Stomach (tissue), 9 donors: Measurements from ENCODE around the gene UBAC2. TPM values are rescaled to one million over a fixed set of nuclear protein-coding genes. Genes with fewer than 3 reads are reported as not detected.

Experiments
- DNase-seq, 2 donors: peaks; one replicate each; pipeline versions ENCODE4 v3.0.0 to v3.0.0-alpha.2; 2013 to 2019
- H3K27ac ChIP-seq, 5 donors: fragments of 200-600 bp in 4 of 5; sonication (generic) in 4 of 5; one replicate each; pipeline ENCODE4 v1.5.1; 2013 to 2019; ENCODE audit warnings: mild to moderate bottlenecking in 1 of 5, moderate library complexity in 1 of 5
- H3K27me3 ChIP-seq, 3 donors: fragments of 200-600 bp; sonication (generic); one replicate each; pipeline ENCODE4 v1.5.1; 2017 to 2019; ENCODE audit warnings: mixed run types in 1 of 3
- H3K36me3 ChIP-seq, 4 donors: fragments of 200-600 bp; sonication (generic); 1 replicate in 3 of 4; 2 replicates in 1 of 4; pipeline ENCODE4 v1.5.1; 2016 to 2019
- H3K4me1 ChIP-seq, 4 donors: fragments of 200-600 bp; sonication (generic); one replicate each; pipeline ENCODE4 v1.5.1; 2016 to 2019
- H3K4me3 ChIP-seq, 4 donors: fragments of 200-600 bp; sonication (generic) in 3 of 4; one replicate each; pipeline ENCODE4 v1.5.1; 2016 to 2019; ENCODE audit warnings: mild to moderate bottlenecking in 1 of 4
- H3K9me3 ChIP-seq, 4 donors: fragments of 200-600 bp; sonication (generic); one replicate each; pipeline ENCODE4 v1.5.1; 2016 to 2019
- CTCF ChIP-seq, 7 experiments: fragments of 450-650 bp in 4 of 7; fragments of 200-600 bp in 3 of 7; sonication (generic) in 3 of 7; IDR thresholded peaks; one replicate each; pipeline ENCODE4 v1.5.1; 2016 to 2019; ENCODE audit warnings: antibody characterized with exemption in 7 of 7, control low read depth in 2 of 7, mild to moderate bottlenecking in 1 of 7
- EP300 ChIP-seq: sonication (generic); formaldehyde crosslinking; IDR thresholded peaks from one replicate; pipeline ENCODE4 v1.6.1; 2017; ENCODE audit warnings: antibody characterized with exemption
- POLR2A ChIP-seq, 4 donors: fragments of 450-650 bp; IDR thresholded peaks; one replicate each; pipeline ENCODE4 v1.6.1; 2016; ENCODE audit warnings: antibody characterized with exemption in 4 of 4, control low read depth in 2 of 4, mild to moderate bottlenecking in 1 of 4, moderate library complexity in 1 of 4
- POLR2AphosphoS5 ChIP-seq, 3 donors: sonication (generic); formaldehyde crosslinking; IDR thresholded peaks; one replicate each; pipeline ENCODE4 v1.6.1; 2016; ENCODE audit warnings: antibody characterized with exemption in 3 of 3
- WGBS, 5 donors: extraction: QIAGEN DNeasy Blood & Tissue Kit in 3 of 5; methylation state at CpG; one replicate each; pipeline versions ENCODE4 v1.1.5 to v1.1.7; 2013 to 2018; 5-methylcytosine and 5-hydroxymethylcytosine counted together
- intact Hi-C: fragments of 100-400 bp; cut with DNase I; formaldehyde crosslinking; loops from one replicate; pipeline ENCODE4 v1.15.1; 2023; ENCODE audit warnings: low total_unique reads
- polyA plus RNA-seq, 3 donors: library from polyadenylated mRNA; stranded (reverse); fragments of 200-250 nt; gene quantifications; one replicate each; pipeline ENCODE4 v1.2.3, GENCODE V29; 2013
- total RNA-seq, 5 donors: library from RNA; depleted of rRNA; stranded (reverse); fragments of >200 nt; gene quantifications; one replicate each; pipeline versions ENCODE4 v1.1.0 to v1.2.3, GENCODE V29; 2014 to 2016
- donor health status: healthy with polysubstance abuse.
- donor health status: Bipolar disorder and iron deficiency.
- donor health status: healthy.

UBAC2 gene
- total and polyA plus RNA-seq, 8 donors = 18.1 to 68.8 (median 40.1) TPM

- Histone ChIP-seq H3K9me3 (no peaks in the 10 kb centered on the region), H3K4me1 (peaks cover 0 to 43% (median 19%) of the 10 kb centered on the region in 4 donors), H3K4me3 (no peak overlapping the region), H3K27me3 (no peaks in the 10 kb centered on the region), H3K27ac (peak overlapping the region in 2 of 5 donors; percentile 9 to 65), H3K36me3 (no peaks in the 10 kb centered on the region)
- intact Hi-C loops = no loop called here
- DNase-seq = no peak
- TF ChIP-seq POLR2A (IDR thresholded peaks at IDR 0.05) (no peak), CTCF (IDR thresholded peaks at IDR 0.05) (no peak), POLR2AphosphoS5 (IDR thresholded peaks at IDR 0.05) (no peak), EP300 (no peak)
- WGBS, 5 donors = 88 to 95% (median 89%) methylated on average over 8 of the region's 8 CpGs
These were observed 102.2 kb downstream of the UBAC2 start for GRCh38 chr13:99302637-99303505.

GRCh38 chr13:99303863-99304521 is 103.3 kb downstream of the UBAC2 start:
- peak in 1 of 2 donors; percentile 30 for DNase-seq
- peak overlapping the region in 4 of 5 donors; percentile 18 to 76 (median 70) for H3K27ac ChIP-seq

GRCh38 chr13:99304541-99304940 is 103.9 kb downstream of the UBAC2 start:
- no peaks in the 10 kb centered on the region for H3K9me3 ChIP-seq
- H3K4me1 ChIP-seq = peaks cover 0 to 50% (median 24%) of the 10 kb centered on the region in 4 donors
- peak overlapping the region in 1 of 4 donors; percentile 27 for H3K4me3 ChIP-seq
- H3K27ac ChIP-seq = peak overlapping the region in 3 of 5 donors; percentile 65 to 76 (median 75)
- intact Hi-C loops = no loop called here
- H3K27me3 ChIP-seq = no peaks in the 10 kb centered on the region
- no peak for DNase-seq
- 76 to 85% (median 79%) methylated on average over 4 of the region's 4 CpGs for WGBS, 5 donors
- no peak for TF ChIP-seq CTCF (IDR thresholded peaks at IDR 0.05)
- TF ChIP-seq POLR2AphosphoS5 (IDR thresholded peaks at IDR 0.05) = no peak
- no peak for TF ChIP-seq EP300
- TF ChIP-seq POLR2A (IDR thresholded peaks at IDR 0.05) = no peak
- peaks cover 0 to 3% (median 0%) of the 10 kb centered on the region in 4 donors for H3K36me3 ChIP-seq

More at GRCh38 chr13:99303863-99304521, 103.3 kb downstream of the UBAC2 start:
- Histone ChIP-seq H3K4me3 (peak overlapping the region in 2 of 4 donors; percentile 18 to 27), H3K36me3 (peaks cover 0 to 1% (median 0%) of the 10 kb centered on the region in 4 donors), H3K9me3 (no peaks in the 10 kb centered on the region), H3K4me1 (peaks cover 0 to 49% (median 24%) of the 10 kb centered on the region in 4 donors), H3K27me3 (no peaks in the 10 kb centered on the region)
- intact Hi-C loops = no loop called here
- no peak for TF ChIP-seq POLR2AphosphoS5 (IDR thresholded peaks at IDR 0.05)
- no peak for TF ChIP-seq CTCF (IDR thresholded peaks at IDR 0.05)
- TF ChIP-seq EP300 = no peak
- no peak for TF ChIP-seq POLR2A (IDR thresholded peaks at IDR 0.05)
- WGBS, 5 donors = 80 to 89% (median 82%) methylated on average over 14 of the region's 14 CpGs

- Histone ChIP-seq H3K36me3 (peaks cover 0 to 3% (median 0%) of the 10 kb centered on the region in 4 donors), H3K4me1 (peaks cover 0 to 49% (median 26%) of the 10 kb centered on the region in 4 donors), H3K4me3 (peak overlapping the region in 2 of 4 donors; percentile 27 to 30), H3K27ac (peak overlapping the region in 3 of 5 donors; percentile 65 to 76 (median 75)), H3K27me3 (no peaks in the 10 kb centered on the region), H3K9me3 (no peaks in the 10 kb centered on the region)
- no peak for DNase-seq
- TF ChIP-seq EP300 (no peak), POLR2AphosphoS5 (IDR thresholded peaks at IDR 0.05) (no peak), POLR2A (IDR thresholded peaks at IDR 0.05) (no peak), CTCF (IDR thresholded peaks at IDR 0.05) (no peak)
- intact Hi-C loops = no loop called here
- WGBS, 5 donors = 68 to 93% (median 85%) methylated on average over 5 of the region's 5 CpGs
These were observed 104.5 kb downstream of the UBAC2 start for GRCh38 chr13:99305158-99305557.
